Hematopoietic multipotent progenitor cell treated with erythropoietin and hydrocortisone succinate and interleukin-3 and kit ligand, for 8 days (in vitro differentiated cells): ENCODE data around the gene TSPAN4.

Experiments used
- DNase-seq: peaks from one replicate; pipeline ENCODE4 v3.0.0-alpha.2; 2015

The TSPAN4 gene, protein sequence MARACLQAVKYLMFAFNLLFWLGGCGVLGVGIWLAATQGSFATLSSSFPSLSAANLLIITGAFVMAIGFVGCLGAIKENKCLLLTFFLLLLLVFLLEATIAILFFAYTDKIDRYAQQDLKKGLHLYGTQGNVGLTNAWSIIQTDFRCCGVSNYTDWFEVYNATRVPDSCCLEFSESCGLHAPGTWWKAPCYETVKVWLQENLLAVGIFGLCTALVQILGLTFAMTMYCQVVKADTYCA

GRCh38 chr11:842370-843002 is at the start of gene TSPAN4, which contains the start of gene POLR2L:
Gene TSPAN4, plus strand, starts transcription at chr11:842852. Its CDS starts 7,453 bp downstream, at chr11:850305.
Gene POLR2L, minus strand, starts transcription at chr11:842529. Its CDS starts 21 bp downstream, at chr11:842508.
- peak; percentile 88 for DNase-seq

DNA sequence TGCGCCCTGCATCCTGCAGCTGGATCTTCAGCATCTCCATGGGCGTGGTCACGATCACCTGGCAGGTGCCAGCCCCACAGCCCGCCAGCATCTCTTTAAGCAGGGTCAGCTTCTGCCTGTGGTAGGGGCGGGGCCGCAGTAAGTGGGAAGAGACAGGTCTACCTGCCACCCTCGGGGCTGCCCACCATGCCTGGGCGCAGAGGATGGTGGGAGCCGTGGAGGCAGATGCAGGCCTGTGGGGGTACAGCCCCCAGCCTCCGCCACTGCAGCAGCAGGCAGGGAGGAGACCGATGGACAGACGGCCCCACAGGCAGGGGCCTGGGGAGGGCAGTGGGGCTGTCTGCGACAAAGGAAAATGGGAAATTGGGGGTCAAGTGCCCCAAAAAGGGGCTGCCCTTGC is 49.8 kb upstream of the TSPAN4 start:
- no peak for DNase-seq

DNA sequence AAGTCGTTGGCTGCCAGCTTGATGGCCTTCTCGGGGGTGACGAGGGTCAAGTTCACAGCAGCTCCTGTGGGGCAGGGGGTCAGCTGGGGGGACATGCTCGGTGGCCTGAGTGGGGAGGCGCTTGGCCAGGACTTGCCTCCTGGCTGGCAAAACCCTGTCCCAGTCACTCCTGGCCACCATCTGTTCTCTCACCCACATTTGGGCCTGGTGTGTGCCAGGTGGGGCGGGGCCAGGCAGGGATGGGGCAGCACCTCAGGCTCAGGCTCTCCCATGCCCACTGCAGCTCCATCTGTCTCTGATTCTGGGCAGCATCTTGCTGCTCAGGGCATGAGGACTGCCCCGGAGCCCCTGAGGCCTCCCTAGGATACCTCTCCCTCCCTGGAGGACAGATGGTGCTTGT is 49.1 kb upstream of the TSPAN4 start:
- no peak for DNase-seq

- DNase-seq: no peak
These were observed 48.5 kb upstream of the TSPAN4 start for GRCh38 chr11:794013-794765.

DNA sequence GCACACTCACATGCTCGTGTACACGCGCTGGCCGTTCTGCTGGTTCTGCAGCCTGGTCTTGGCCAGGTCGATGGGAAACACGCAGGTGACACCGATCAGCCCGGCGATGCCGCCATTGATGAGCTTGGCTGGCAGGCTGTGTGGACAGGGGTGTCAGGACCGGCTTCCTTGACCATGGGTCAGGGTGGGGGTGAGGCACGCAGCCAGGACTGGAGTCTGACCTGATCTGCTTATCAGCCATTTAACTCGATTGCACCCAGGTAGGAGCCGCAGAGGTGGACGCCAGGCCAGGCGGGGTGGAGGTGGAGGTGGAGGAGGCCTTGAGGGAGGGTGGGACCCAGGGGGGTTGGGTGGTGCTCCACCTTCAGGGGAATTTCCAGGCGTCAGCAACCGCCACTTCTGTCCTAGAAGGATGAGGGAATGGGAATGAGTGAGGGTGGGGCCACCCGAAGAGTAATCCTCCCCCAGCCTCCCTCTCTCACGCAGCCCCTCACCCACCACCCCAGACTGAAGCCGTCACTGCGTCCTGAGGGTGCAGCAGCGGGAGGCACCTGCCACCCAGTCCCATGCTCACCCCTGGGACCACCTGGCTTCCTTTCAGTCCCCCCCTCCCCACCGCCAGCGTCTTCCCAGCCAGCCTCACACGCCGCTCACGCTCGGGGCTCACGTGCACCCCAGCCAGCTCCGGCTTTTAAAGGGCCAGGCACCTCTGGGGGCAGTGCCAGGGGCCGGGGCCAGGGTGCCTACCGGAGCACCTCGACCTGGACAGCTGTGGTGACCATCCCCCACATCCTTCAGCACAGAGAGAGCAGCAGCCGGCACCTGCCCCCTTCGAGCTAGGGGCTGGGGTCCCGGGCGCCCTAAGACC is 47.7 kb upstream of the TSPAN4 start:
- DNase-seq: no peak

DNA sequence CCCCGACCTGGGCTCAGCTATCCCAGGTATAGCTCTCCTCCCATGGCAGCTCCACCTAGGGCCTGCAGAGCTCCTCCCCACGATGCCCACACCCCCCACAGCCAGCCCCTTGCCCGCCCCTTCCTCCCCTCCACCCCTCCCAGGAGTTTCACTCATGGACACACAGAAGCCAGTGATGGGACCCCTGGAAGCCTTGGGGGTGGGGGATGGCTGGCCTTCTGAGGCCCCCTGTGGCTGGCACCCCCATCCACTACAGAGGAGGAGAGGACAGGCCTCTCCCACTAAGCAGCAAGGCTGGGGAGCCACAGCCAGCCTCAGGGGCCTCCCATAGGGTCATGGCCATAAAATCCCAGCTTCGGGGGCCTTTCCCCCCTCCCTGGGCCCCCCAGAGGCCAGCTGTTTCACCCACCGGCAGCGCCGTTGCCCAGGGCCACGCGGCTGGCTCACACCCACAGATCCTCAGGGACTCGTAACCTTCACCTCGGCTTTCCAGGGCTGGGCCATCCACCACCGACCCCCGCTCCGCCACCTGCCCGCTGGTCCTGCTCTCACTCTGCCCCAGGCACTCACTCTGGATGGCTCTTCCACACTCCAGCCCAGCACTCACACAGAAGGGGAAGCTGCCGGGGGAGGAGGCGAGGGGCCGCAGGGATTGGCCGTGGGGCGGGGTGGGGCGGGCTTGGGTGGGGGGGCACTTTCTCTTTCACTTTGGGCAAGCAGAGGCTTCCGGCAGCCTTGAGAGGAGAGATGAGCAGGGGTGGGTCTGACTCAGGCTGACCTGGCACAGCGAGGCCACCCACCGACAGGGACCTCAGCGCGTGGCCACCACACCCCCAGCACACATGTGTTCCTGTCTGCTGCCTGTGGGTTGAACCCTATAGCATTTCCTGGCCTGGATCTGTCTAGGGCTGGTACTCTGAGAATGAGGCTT is 46.8 kb upstream of the TSPAN4 start:
- DNase-seq: peak; percentile 73

- DNase-seq: no peak
These were observed 45.9 kb upstream of the TSPAN4 start for GRCh38 chr11:796565-797295.

GRCh38 chr11:797296-798092 is 45.2 kb upstream of the TSPAN4 start:
- peak; percentile 73 for DNase-seq

DNA sequence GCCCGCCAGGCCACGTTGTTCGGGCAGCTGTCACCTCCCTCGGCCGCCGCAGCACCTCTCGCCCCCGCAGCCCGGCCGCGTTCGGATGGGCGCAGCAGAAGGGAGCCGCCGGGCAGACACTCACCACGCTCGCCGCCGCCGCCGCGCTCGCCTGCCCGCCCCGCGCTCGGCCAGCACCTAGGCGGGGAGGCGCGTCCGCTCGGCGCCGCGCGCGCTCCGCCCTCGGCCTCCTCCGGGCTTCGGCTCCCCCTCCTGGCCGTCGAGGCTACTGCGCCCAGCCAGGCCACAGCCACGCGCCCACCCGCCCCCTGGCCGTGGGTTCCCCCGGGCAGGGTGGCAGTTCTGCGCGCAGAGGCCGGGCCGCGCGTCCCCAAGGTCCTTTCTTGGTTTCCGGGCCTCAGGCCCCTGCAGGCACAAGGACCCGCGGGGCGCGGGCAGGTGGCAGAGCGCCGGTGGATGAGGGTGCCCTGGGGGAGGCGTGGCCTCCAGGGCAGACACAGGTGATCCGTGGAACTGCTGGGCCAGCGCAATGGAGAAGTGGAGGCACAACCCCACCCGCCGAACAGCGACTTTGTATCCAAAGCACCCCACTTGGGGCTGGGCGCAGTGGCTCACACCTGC is 44.4 kb upstream of the TSPAN4 start, which contains the start of gene SLC25A22:
Gene SLC25A22 (minus strand): TSS at position 189 of the 621 bp plus-strand sequence. CDS start 3,275 bp downstream, outside the sequence.
- peak; percentile 77 for DNase-seq

GRCh38 chr11:799641-800316 is 42.9 kb upstream of the TSPAN4 start:
- no peak for DNase-seq

DNA sequence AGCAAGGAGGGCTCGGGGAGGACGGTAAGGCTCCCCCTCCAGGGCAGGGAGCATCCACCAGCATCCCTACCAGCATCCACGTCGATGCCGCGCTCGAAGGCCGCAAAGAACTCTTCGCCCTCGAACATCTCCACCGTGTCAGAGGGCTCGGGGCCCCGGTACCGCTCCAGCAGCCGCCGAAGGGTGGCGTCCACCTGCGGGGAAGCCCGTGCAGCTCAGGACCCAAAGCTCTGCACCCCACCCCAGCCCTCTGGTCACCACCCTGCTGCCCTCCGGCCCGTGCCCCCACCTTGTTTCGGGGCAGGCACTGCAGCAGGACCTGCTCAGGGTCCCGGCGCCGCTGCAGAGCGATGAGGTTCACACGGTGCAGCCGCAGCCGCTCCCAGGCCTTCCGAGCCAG is 42.2 kb upstream of the TSPAN4 start:
- no peak for DNase-seq

GRCh38 chr11:801097-801780 is 41.4 kb upstream of the TSPAN4 start:
- no peak for DNase-seq

DNA sequence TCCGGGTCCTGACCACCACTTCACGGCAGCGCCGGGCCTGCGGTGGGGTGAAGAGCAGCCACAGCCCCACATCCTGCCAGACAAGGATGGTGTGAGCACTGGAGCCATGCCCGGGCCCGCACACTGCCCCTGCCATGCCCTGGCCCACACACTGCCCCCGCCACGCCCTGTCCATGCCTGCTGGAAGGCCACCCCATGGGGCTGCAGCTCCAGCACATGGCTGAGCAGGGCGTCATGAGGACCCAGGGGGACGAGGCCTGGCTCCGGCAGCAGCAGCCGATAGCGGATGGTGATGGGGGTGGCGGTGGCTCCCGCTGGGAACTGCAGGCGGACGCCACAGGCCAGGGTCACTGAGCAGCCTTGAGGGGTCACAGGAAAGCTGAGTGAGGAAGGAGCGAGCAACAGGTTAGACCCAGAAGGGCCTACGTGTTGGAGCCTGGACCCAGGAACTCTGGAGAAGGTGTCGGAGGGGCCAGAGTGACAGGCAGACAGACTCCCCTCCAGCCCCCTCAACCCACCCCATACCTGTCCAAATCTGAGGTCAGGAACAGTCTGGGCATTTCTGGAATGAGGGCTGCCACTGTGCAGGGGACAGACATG is 40.5 kb upstream of the TSPAN4 start:
- DNase-seq: no peak

DNA sequence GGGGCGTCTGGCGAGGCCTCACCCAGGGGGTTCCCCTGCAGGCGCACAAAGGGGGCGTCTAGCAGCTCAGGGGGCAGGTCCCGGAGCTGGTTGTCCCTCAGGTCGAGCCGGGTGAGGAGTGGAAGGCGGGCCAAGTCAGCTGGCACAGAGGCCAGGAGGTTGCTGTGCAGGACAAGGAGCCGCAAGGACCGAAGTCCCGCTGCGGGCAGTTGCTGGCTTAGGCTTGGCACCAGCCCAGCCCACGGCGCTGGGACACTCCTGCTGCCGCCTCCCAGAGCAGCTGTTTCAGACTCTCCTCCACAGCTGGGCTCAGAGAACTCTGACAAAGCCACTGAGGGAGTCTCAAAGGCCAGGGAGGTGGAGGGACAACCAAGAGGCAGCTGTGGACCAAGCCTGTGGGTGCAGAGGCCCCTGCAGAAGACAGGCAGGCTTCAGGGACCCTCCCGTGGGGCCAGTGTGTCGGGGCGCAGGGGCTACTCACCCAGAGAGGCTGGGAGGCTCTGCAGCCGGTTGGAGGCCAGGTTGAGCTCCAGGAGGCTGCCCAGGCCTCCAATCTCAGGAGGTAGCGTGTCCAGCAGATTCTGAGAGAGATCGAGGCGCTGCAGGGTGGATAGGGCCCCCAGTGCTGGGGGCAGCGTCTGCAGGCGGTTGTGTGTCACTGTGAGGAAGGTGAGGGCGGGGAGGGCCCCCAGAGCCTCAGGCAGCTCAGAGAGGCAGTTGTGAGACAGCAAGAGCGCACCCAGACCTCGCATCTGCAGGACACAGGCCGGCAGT is 39.8 kb upstream of the TSPAN4 start:
- no peak for DNase-seq

GRCh38 chr11:803467-803742 is 39.2 kb upstream of the TSPAN4 start:
- no peak for DNase-seq

GRCh38 chr11:803770-804598 is 38.7 kb upstream of the TSPAN4 start:
- no peak for DNase-seq
